DOHH2 (cell line): ENCODE data around the gene GARNL3.

Experiments used
- H3F3A ChIP-seq: fragments of 200-600 bp; sonication (generic), shearing (Covaris generic); 2 replicates; pipeline ENCODE4 v1.6.0; 2016; ENCODE audit warnings: antibody characterized with exemption, mild to moderate bottlenecking; ENCODE audit not compliant: control insufficient read depth, insufficient read depth
- H3K27ac ChIP-seq: fragments of 200-600 bp; sonication (generic); 2 replicates; pipeline ENCODE4 v1.5.1; 2014; ENCODE audit warnings: low read depth, mild to moderate bottlenecking, low read length, moderate library complexity
- H3K27me3 ChIP-seq: fragments of 200-600 bp; sonication (generic); 2 replicates; pipeline ENCODE4 v1.6.1; 2014; ENCODE audit warnings: mild to moderate bottlenecking, low read length, mixed read lengths; ENCODE audit not compliant: control insufficient read depth
- H3K36me3 ChIP-seq: fragments of 200-600 bp; sonication (generic); 2 replicates; pipeline ENCODE4 v1.6.1; 2014; ENCODE audit warnings: mild to moderate bottlenecking, low read length, moderate library complexity, mixed read lengths; ENCODE audit not compliant: control insufficient read depth
- H3K4me1 ChIP-seq: fragments of 200-600 bp; sonication (generic); 2 replicates; pipeline ENCODE4 v1.6.1; 2014; ENCODE audit warnings: mild to moderate bottlenecking, low read length, mixed read lengths; ENCODE audit not compliant: control insufficient read depth
- H3K4me2 ChIP-seq: fragments of 200-600 bp; sonication (generic); 2 replicates; pipeline ENCODE4 v1.6.0; 2014; ENCODE audit warnings: mild to moderate bottlenecking, low read length, moderate library complexity
- H3K4me3 ChIP-seq: fragments of 200-600 bp; sonication (generic); 2 replicates; pipeline ENCODE4 v1.5.1; 2014; ENCODE audit warnings: mild to moderate bottlenecking, low read length, mixed read lengths
- H3K79me2 ChIP-seq: fragments of 200-600 bp; sonication (generic); 2 replicates; pipeline ENCODE4 v1.6.1; 2014; ENCODE audit warnings: mild to moderate bottlenecking, low read length, mixed read lengths; ENCODE audit not compliant: control insufficient read depth
- H3K9me2 ChIP-seq: fragments of 200-600 bp; sonication (generic); replicated peaks from 2 replicates; pipeline ENCODE4 v1.6.1; 2014; ENCODE audit warnings: mild to moderate bottlenecking, low read length, mixed read lengths; ENCODE audit not compliant: control insufficient read depth
- H3K9me3 ChIP-seq: fragments of 200-600 bp; sonication (generic); 2 replicates; pipeline ENCODE4 v1.6.1; 2014; ENCODE audit warnings: antibody characterized with exemption, low read length, mixed read lengths; ENCODE audit not compliant: control insufficient read depth, insufficient read depth
- H4K20me1 ChIP-seq: fragments of 200-600 bp; sonication (generic); 2 replicates; pipeline ENCODE4 v1.6.0; 2014; ENCODE audit warnings: low read depth, mild to moderate bottlenecking, antibody characterized with exemption, low read length, moderate library complexity; ENCODE audit not compliant: control insufficient read depth, insufficient read depth
- EZH2phosphoT487 ChIP-seq: fragments of 200-600 bp; sonication (generic); IDR thresholded peaks from 2 replicates; pipeline ENCODE4 v1.6.1; 2017; ENCODE audit warnings: borderline replicate concordance, mild to moderate bottlenecking, antibody characterized with exemption, low read length, moderate library complexity, mixed read lengths
- TF ChIP-seq, protein P1 (sequence below): fragments of 200-600 bp; sonication (generic); IDR thresholded peaks from one replicate; pipeline ENCODE4 v1.5.1; 2014; ENCODE audit warnings: antibody characterized with exemption, mild to moderate bottlenecking, low read depth, low read length; ENCODE audit not compliant: poor library complexity, severe bottlenecking

Gene GARNL3

DNA sequence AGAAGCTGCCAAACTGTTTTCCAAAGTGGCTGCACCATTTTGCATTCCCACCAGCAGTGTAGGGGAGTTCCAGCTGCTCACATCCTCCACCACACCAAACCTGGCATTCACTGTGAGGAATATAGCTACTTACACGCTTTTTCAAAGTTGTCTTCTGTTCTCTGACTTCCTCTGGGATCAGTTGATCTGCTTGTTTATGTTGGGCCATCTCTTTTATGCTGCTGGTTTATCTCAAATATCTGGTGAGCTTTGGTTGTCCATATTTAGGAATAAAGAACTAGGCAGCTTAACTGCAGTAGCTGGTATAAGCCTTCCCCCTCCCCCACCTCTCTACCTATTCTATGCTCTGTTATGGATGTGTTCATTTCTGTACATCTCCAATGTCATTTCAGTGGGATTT lies 151.1 kb downstream of the GARNL3 start:
- no peak overlapping the region for H3K4me3 ChIP-seq
- TF ChIP-seq EZH2phosphoT487: no peak
- TF ChIP-seq, protein P1, sequence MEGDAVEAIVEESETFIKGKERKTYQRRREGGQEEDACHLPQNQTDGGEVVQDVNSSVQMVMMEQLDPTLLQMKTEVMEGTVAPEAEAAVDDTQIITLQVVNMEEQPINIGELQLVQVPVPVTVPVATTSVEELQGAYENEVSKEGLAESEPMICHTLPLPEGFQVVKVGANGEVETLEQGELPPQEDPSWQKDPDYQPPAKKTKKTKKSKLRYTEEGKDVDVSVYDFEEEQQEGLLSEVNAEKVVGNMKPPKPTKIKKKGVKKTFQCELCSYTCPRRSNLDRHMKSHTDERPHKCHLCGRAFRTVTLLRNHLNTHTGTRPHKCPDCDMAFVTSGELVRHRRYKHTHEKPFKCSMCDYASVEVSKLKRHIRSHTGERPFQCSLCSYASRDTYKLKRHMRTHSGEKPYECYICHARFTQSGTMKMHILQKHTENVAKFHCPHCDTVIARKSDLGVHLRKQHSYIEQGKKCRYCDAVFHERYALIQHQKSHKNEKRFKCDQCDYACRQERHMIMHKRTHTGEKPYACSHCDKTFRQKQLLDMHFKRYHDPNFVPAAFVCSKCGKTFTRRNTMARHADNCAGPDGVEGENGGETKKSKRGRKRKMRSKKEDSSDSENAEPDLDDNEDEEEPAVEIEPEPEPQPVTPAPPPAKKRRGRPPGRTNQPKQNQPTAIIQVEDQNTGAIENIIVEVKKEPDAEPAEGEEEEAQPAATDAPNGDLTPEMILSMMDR: no peak
- peaks cover 3% of the 10 kb centered on the region for H3F3A ChIP-seq
- H3K4me1 ChIP-seq: peaks cover 6% of the 10 kb centered on the region; the same call in 1 of the 2 replicates
- no peak overlapping the region for H3K27ac ChIP-seq
- H3K27me3 ChIP-seq: no peaks in the 10 kb centered on the region
- no peaks in the 10 kb centered on the region for H3K9me2 ChIP-seq
- no peaks in the 10 kb centered on the region for H3K79me2 ChIP-seq
- no peaks in the 10 kb centered on the region for H4K20me1 ChIP-seq
- no peak overlapping the region for H3K4me2 ChIP-seq
- no peaks in the 10 kb centered on the region for H3K9me3 ChIP-seq
- no peaks in the 10 kb centered on the region for H3K36me3 ChIP-seq

DNA sequence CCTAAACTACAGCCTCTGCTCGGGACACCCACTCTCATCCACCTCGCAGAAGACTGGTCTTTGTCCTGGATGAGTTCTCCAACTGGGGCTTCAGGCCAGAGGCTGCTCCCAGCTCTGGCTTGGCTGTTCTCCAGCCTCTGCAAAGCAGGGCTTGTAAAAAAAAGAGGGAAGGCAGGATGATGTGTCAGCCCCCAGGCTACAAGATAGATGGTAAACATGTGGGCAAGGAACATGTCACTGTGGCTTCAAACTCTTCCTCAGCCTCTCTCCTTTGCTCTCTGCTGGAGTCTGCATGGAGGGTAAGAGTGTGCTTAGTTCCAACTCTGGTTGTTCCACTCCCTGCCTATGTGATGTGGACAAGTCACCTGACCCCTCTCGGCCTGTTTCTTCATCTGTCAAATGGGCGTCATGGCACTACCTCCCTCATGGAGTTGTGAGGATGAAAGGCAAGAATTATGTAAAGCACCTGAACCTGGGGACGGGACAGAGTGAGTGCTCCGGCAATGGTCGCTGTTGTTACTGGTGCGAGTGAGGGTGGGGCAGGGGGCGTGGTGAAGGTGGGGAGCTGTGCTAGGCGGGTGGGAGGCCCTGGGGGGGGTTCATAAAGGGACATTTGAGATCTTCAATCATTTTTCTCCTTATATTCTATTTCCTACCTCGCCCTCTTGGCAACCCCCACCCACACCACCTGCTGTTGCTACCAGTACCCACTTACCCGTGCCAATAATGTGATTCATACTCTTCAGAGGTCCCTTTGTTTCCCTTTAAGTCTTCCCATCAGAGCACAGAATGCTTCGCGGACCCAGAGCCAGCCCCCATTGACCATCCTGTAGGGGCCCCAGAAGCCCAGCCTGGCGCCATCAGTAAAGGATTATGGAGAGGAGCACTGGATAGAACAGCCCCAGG lies 152.8 kb downstream of the GARNL3 start:
- no peaks in the 10 kb centered on the region for H3K9me2 ChIP-seq
- H3K4me1 ChIP-seq: peaks cover 2% of the 10 kb centered on the region
- no peak overlapping the region for H3K27ac ChIP-seq
- H3K4me3 ChIP-seq: no peak overlapping the region
- H3K27me3 ChIP-seq: no peaks in the 10 kb centered on the region
- H3K79me2 ChIP-seq: peaks cover 4% of the 10 kb centered on the region
- no peaks in the 10 kb centered on the region for H3K36me3 ChIP-seq
- no peaks in the 10 kb centered on the region for H3F3A ChIP-seq
- no peak for TF ChIP-seq EZH2phosphoT487
- TF ChIP-seq, protein P1: no peak
- H3K9me3 ChIP-seq: no peaks in the 10 kb centered on the region
- no peak overlapping the region for H3K4me2 ChIP-seq
- H4K20me1 ChIP-seq: no peaks in the 10 kb centered on the region

DNA sequence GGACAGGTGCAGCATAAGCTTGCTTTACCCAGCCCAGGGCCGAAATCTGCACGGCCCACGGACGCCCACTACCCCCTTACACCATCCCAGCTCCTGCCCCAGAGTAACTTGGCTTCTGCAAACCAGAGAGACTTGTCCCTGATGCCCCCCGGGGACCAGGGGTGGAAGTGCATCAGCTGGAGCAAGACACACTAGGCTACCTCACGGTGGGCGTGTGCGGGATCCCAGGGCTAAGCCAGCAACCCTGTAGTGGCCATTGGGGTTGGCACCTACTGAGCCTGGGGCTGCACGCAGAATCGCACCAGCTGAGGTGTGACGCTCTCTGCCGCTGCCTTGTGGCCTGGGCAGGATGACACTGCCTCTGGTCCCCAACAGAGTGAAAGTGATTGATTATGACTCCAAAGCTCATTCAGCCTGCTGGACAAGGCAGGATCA lies 153.5 kb downstream of the GARNL3 start:
- Histone ChIP-seq H4K20me1 (no peaks in the 10 kb centered on the region), H3F3A (no peaks in the 10 kb centered on the region), H3K4me3 (no peak overlapping the region), H3K79me2 (peaks cover 11% of the 10 kb centered on the region), H3K9me3 (no peaks in the 10 kb centered on the region), H3K36me3 (no peaks in the 10 kb centered on the region), H3K4me2 (no peak overlapping the region), H3K4me1 (peaks cover 9% of the 10 kb centered on the region), H3K27me3 (no peaks in the 10 kb centered on the region), H3K27ac (no peak overlapping the region), H3K9me2 (no peaks in the 10 kb centered on the region)
- no peak for TF ChIP-seq EZH2phosphoT487
- TF ChIP-seq, protein P1: peak; percentile 45
